GM21381 (cell line): Measurements from ENCODE around the gene ATOH8.

Experiments used
- ATAC-seq: cut with Tn5 transposase; IDR thresholded peaks from one replicate; pipeline ENCODE4 v1.9.1; 2021; ENCODE audit warnings: mild to moderate bottlenecking, moderate library complexity; ENCODE audit not compliant: unreplicated experiment

ATOH8 gene

GRCh38 chr2:85769236-85769982 is 15.6 kb downstream of the ATOH8 start:
- no peak for ATAC-seq

GRCh38 chr2:85769983-85770362 is 16.2 kb downstream of the ATOH8 start:
- no peak for ATAC-seq

GRCh38 chr2:85770369-85770768 is 16.6 kb downstream of the ATOH8 start:
- ATAC-seq: no peak

GRCh38 chr2:85770786-85771409 is 17.1 kb downstream of the ATOH8 start:
- no peak for ATAC-seq

GRCh38 chr2:85771486-85771885 is 17.7 kb downstream of the ATOH8 start:
- ATAC-seq: no peak

- no peak for ATAC-seq
Observed at GRCh38 chr2:85772019-85772745, 18.4 kb downstream of the ATOH8 start.

- ATAC-seq: no peak
Observed at GRCh38 chr2:85772841-85773491, 19.2 kb downstream of the ATOH8 start.

- no peak for ATAC-seq
Observed at GRCh38 chr2:85773692-85774091, 19.9 kb downstream of the ATOH8 start.

- ATAC-seq: no peak
Observed at GRCh38 chr2:85774126-85774978, 20.6 kb downstream of the ATOH8 start.

GRCh38 chr2:85775406-85776381 is 21.9 kb downstream of the ATOH8 start:
- no peak for ATAC-seq

GRCh38 chr2:85776672-85777071 is 22.9 kb downstream of the ATOH8 start:
- no peak for ATAC-seq

GRCh38 chr2:85777441-85777861 is 23.7 kb downstream of the ATOH8 start:
- ATAC-seq: no peak

GRCh38 chr2:85778646-85779379 is 25.0 kb downstream of the ATOH8 start:
- ATAC-seq: no peak

GRCh38 chr2:85779641-85780315 is 26.0 kb downstream of the ATOH8 start:
- ATAC-seq: no peak

- no peak for ATAC-seq
Observed at GRCh38 chr2:85780316-85781012, 26.7 kb downstream of the ATOH8 start.

GRCh38 chr2:85781013-85781332 is 27.2 kb downstream of the ATOH8 start:
- no peak for ATAC-seq

GRCh38 chr2:85783796-85784195 is 30.0 kb downstream of the ATOH8 start:
- no peak for ATAC-seq
